Activated T-cell treated with anti-CD3 and anti-CD28 coated beads for 48 hours (primary cell): ENCODE measurements around the gene KLHL1.

Source experiments
- DNase-seq: peaks from one replicate; pipeline ENCODE4 v3.0.0-alpha.2; 2020; ENCODE audit warnings: low read depth

The KLHL1 gene

DNA sequence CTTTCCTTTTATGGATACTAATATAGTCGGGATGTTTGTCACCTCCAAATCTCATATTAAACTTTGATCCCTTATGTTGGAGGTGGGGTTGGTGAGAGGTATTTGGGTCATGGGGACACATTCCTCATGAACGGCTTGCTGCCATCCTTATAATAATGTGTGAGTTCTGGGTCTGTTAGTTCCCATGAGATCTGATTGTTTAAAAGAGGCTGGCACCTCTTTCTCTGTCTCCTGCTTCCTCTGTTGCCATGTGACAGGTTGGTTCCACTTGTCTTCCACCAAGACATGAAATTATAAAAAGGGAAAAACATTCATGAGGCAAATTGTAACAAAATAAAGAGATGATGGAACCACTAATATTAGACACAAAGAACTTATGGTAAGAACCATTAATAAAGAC, 108.4 kb downstream of the KLHL1 start:
- DNase-seq, result no peak

DNA sequence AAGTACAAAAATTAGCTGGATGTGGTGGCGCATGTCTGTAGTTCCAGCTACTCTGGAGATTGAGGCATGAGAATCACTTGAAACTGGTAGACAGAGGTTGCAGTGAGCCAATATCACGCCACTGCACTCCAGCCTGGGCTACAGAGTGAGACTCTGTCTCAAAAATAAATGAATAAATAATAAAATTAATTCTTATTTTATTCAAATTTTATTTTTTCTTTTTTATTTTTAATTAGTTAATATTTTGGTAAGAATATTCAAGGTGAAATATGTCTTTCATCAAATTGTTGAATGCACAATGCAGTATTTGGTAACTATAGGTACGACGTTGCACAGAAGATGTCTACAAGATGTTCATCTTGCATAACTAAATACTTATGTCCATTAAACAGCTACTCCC, 111.2 kb downstream of the KLHL1 start:
- no peak for DNase-seq

DNA sequence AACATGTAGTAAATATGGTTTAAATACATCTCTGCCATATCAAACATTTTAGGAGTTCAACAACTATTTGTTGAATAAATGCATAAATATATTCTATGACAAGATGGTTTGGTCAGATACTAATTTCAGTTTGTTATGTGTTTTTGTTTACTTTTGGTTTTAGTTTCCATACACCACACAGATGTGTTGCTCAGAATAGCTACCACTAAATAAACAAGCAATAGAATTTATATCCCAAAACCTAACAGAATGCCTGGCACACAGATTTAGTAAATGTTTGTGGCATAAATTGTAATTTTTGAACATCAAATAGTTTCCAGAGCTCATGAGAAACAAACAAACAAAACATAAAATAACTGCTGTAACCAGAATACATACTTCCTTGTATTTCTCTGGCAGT, 127.5 kb downstream of the KLHL1 start:
- no peak for DNase-seq

DNA sequence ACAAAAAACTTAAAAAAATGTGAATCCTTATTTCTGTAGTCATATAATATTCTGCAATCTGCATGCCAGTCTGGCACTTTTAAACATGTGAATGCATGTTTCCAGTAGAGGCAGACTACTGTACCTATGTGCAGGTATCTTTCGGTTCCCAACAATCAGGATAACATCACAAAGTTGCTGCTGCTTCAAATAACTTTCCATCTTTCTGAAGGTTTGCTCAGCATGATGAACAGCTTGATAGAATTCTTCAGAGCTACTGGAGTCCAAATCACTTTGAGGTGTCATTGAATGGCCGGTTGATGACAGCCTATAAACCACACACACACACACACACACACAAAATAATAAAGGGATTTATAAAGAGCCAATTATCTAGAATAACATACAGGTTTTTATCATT, 132.8 kb downstream of the KLHL1 start:
- no peak for DNase-seq

DNA sequence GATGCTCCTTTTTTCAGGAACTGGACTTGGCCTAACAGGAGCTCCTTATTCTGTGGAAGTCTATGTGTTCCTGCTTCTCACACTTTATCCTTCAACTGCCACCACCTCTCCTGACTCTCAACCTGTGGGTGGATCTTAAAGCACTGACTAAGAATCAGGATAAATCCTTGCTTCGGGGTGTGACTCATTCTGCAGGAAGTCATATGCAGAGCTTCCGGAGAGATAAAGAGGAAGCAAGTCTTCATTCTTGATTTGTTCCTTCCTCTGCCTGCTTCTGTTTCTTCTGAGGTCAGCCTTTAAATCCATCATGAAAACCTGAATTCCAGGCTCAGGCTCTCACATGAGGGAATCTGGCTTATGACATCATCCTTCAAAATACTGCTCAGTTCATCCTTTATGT, 137.7 kb downstream of the KLHL1 start:
- no peak for DNase-seq

DNA sequence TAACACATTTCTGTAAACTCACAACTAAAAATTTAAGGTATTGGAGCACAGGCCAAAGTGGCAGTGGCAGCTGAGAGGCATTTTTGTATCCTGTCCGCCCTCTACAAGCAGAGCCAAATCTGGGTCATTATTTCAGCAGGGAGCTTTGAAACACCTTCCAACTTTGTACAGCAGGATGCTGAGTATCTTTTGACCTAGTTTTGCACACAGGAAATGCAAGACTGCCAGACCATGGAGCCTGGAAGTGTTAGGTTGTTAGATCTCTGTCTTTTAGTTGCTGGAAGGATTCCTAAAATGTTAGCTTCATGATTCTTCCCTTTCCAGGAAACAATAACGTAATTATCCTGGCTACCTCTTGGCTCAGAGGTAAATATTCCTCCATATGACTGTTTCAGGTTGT, 149.2 kb downstream of the KLHL1 start:
- no peak for DNase-seq

DNA sequence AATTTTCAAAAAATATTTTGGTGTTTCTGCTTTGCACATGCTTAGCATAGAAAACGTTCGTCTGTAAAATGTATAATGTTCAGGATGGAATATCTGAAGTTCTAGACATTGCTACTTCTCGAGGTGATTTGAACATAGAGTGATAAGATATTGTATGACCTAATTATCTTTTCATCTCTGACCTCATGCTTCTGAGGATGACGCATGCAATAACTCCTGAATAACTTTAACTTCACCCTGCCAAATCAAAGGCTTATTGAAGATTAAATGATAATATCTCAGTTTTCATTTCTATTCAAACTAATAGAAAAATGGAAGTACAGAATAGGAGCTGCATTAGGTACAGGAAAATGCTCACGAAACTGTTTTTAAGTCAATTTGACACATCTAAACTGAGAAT, 151.4 kb downstream of the KLHL1 start:
- DNase-seq, result no peak

DNA sequence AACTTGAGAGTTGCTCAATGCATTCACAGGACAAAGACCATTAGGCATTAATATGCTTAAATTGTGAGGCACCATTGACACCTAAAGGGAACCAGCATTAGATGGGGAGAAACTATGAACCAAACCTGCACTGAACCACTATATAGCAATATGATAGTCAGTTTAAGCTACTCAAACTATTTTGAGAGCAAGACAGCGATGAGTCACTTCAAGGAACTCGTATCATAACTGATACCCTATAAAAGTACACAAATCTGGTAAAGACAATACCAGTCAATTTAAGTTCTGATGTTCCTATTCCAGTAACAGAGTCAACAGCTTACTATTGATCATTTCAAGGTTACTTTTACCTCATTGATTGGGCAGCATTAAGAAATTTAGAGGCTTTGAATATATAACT, 151.9 kb downstream of the KLHL1 start:
- no peak for DNase-seq

DNA sequence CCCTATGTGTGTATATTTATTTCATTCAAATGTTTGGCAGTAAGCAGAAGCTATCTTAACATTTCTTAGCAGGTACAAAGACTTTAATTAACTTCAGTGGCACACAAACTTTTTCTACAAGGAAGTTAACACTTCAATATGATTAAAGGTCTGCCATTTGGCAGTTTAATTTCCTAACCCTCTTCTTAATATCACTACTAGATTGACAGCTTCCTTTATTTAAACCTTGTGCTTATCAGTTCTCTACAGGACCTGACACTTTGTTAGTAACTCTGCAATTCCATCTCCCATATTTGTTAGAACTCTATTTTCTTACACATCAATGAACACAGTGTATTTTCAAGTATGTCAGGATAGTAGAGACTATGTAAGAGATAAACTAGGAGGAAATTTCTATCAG, 153.0 kb downstream of the KLHL1 start:
- DNase-seq, result no peak

DNA sequence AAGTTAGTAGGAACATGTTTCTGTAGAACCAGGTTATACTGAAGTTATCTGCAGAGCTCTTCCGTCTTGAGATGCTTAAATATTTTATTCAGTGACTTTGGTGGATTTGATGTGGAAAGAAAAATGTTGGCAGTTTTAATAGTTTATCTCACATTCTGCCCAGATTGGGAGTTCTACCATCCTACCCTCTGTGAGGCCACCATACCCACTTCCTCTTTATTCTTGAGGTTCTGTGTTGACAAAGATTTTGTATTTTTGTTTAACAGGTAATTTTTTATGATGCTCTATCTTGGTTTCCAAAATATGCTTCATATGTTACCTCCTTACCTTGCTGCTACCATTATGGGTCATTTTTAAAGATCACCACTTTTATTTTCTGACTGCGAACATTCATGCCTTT, 156.8 kb downstream of the KLHL1 start:
- no peak for DNase-seq

DNA sequence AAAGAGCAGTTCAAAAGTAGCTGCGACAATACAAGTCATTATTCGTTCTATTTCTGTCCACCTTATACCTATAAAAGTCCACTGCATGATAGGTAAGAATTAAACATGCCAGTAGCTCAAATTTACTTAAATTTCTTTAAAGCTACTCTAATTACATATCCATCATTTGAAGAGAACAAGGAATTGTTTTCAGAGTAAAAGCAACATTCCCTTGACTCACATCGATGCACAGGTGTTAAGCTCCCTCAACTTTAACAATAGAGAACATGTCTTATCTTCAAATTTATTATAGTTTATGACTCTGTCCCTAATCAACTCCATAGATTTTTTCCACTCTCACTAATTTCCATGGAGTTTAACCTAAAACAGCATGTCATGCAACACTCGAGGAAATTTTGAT, 158.1 kb downstream of the KLHL1 start:
- DNase-seq, result no peak

DNA sequence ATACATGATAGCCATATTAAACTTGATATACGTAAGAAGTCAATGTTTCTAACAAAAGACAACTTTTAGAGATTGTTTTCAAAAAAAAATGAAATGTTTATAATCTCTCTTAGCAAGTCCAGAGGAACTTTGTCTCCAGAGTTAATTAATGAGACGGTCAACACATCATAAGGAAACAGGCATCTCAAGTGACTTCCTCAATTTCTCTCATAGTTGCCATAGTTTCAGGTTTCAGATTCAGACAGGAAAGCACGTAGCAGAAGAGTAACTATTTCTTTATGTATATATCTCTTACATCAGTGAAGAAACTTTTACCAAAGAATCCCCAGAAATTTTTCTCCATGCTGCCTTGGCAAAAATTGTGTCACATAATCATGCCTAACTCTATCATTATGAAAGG, 160.2 kb downstream of the KLHL1 start:
- no peak for DNase-seq

DNA sequence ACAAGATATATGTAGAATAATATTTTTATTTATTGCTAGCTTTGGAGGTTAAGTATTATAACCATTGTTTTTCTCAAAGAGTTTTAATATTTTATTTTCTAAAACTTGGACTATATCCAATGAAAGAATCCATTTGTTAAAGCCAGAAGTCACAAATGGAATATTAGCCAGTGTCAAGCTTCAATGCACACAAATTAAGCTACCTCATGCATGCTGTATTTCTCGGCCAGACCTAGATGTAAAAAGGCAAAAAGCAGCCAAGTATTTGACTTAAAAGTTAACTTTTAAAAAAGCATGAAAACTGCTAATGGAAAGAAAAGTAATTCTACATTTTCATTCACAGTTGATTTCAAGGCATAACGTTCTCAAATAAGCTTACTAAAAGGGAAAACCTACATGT, 160.7 kb downstream of the KLHL1 start:
- no peak for DNase-seq

DNA sequence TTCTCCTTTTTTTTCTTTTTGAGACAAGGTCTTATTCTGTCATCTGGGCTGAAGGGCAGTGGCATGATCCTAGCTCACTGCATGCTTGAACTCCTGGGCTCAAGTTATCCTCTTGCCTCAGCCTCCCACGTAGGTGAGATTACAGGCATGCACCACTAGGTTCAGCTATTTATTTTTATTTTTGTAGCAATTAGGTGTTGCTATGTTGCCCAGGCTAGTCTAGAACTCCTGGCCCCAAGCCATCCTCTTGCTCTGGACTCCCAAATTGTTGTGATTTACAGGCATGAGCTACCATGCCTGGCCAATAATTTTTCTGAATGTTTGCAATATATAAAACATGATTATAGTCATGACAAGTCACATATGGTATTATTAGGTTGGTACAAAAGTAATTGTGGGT, 161.7 kb downstream of the KLHL1 start:
- DNase-seq, result no peak

DNA sequence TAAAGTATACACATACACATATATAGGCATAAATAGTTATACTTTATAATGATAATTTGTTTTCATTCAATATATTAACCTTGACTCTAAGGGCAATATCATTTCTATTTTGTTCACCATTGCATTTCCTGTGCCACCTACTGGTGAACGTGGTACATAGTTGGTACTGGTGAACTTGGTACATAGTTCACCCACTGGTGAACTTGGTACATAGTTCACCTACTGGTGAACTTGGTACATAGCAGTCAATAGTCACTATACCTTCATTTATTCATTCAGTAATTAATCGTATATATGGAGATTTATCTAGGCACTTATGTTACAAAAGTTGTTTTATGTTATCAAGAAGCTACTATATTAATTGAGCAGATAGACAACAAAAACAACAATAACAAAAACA, 173.2 kb downstream of the KLHL1 start:
- DNase-seq, result no peak

DNA sequence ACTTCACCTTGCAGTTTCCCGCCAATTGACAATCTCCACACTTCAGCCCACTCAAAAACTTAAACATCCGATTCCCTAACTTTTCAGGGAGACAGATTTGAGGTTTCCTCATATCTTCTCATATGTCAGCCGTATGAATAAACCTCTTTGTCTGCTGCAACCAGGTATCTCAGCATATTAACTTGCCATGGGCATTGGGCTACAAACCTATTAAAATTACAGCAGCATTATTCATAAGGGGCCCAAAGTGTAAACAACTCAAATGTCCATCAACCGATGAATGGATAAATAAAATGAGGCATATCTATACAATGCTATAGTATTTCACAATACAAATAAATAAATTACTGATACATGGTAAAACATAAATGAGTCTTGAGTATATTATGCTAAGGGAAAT, 180.0 kb downstream of the KLHL1 start:
- no peak for DNase-seq

DNA sequence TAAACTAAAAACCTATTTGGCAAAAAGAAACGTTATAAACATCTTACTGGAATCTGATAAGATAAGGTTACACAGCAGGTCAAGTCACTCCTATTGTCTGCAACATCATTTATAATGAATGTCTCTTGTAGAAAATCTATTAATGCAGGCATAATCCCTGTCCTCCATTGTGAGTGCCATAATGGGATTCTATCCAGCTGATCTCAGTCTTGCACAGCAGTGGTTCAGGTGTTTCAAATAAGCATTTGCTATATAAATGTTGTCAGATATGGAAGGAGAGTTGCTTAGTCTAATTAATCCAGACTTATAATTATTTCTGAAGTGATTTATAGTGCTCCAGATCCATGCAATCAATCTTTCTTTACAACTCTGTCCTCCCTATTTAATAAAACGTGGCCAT, 187.1 kb downstream of the KLHL1 start:
- DNase-seq, result no peak

DNA sequence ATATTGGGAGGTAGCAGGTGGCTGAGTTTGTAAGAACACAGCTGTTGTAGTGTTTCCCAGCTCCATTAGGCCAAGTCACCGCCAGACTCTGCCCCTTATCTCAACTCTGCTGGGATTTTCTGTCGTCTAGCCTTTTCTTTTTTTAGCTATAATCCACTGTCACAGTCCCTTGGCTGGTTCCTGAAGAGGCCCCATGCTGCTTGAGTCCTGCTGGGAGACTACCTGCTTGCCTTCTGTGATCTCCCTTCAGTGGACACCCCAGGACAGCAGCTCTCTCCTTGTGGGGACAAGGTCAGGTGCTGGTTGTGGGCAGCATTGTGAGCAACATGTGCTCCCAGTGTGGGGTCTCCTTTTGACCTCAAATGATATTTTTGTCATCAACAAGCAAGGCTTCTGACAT, 195.6 kb downstream of the KLHL1 start:
- no peak for DNase-seq

DNA sequence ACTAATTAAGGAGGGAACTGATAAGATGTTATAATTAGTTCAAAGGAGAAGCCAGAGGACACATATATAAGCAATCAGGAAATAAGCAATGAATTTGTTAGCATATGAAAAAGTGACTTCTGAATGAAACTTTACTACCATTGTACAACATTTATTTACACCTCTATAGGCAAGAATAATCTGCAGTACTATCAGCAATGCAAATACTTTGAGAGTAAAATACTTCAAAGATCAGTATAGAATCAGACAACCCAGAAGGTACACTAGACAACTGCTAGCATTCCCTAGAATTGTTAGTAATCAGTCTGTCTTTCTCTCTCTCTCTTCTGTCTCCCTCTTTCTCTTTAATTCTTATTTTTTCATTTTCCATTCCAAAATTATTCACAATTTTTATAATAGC, 197.5 kb downstream of the KLHL1 start:
- no peak for DNase-seq

DNA sequence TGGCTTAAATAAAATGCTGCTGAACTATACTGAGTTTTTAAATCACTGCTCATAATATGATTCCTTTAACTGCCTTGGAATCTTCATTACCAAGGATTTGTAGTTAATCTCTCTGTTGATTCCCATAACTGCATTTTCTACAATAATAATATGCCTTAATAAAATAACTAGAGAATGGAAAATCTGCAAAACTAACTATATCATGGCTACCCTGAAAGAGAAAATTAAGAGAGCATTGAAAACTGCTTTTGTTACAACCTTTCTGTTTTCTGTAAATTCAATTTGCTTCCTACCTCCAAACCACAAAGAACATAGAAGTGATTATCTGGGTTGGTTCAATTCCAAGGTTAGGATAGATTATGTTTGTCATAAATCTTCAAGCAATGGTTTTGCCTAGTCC, 203.5 kb downstream of the KLHL1 start:
- DNase-seq, result no peak

DNA sequence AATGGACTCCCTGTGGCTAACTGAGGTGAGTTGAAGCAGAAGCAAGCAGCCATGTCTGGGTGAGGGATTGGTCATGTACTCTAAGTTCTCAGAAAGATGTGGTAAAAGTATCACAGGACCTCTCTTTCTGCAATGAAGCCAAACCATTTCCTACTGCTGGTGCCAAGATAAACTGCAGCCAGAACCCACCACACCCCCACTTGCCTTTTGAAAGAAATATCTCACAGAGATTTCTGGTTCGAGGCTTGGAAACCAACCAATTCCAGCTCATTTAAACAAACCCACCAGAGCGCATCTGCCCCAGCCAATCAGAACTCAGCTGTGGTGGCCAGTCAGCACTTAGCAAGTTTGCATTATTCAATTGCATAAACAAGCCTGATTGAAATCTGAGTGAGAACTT, 205.2 kb downstream of the KLHL1 start:
- DNase-seq, result no peak

DNA sequence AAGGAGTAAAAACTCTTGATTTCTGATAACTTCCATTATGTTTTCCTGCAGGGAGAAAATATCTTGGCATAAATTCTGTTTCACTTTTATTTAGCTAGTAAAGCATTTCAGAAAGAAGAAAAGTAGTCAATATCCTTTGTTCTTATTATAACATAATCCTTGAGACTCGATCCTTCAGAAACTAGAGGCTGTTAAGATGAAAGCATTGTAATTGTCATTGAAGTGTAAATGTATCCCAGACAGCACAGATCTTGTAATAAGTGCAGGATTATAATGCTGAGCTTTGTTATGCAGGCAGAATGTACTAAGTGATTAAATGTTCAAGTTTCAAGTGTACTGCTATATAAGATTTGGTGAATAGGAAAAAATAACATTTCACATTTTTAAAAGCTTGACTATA, 225.8 kb downstream of the KLHL1 start:
- DNase-seq, result no peak

DNA sequence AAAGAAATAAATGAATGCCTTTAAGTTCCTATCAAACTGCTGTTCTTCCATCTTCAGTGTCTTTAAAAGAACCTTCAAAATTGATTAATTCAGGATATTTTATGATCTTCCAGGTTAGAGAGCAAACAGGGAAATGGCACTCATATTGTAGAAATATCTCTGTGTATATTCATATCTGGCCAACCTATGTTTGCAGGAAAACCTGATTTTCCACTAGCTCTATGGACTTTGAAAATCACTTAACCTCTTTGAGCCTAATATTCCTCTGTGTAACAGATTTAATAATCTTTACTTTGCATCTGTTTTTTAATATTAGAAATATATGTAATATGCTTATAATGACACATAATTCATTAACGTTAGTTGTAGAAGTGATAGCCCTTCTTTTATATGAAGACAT, 228.3 kb downstream of the KLHL1 start:
- no peak for DNase-seq

DNA sequence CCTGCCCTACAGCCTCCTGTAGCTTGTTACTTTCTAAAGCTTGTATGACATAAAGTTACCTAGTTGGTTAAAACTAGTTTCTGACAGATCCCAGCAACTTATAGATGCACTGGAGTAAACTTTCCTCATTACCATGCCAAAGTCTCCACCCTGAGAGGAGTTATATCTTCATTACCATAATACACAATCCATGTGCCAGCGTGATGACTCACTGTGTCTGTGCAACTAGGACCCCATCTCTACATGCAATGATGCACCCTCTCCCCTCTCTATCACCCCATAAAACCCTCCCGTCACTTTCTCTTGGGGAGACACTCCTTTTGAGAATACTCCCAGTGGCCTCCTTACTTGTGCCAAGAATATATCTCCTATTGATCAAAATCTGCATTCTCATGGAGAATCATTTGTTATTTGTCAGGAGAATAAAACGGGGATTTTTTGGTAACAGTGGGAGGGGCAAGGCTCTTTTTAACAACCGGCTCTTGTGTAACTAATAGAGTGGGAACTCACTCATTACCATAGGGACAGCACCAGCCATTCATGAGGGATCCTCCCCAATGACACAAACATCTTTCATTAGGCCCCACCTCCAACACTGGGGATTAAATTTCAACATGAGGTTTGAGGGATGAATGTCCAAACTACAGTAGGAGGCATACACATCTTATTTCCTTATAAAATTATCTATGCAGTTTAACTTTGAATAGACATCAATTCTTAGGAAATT, 235.8 kb downstream of the KLHL1 start:
- DNase-seq, result no peak

DNA sequence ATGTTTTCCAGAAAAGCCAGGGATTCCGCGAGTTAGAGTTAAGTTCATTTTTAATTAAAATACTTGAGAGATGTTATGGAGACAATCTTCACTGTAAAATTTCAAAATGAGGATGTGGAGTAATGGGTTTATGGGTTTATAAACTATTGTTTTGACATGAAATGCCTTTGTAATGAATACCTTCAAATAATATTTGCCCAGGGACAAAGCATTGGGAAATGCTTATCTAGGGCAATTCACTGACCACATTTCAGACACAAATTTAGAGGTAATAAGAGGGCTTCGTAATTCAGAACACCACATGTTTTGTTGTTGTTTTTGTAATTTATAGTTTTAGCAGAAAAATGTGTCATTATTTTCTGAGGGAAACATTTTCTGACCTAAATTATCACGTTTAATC, 241.7 kb downstream of the KLHL1 start:
- no peak for DNase-seq
